Left kidney (tissue), 2 donors: ENCODE measurements around the gene MYO1G. TPM values are rescaled to one million over a fixed set of nuclear protein-coding genes. Genes with fewer than 3 reads are reported as not detected.

Experiments used
- DNase-seq: peaks from one replicate; pipeline ENCODE4 v3.0.0-alpha.2; 2013
- polyA plus RNA-seq: library from polyadenylated mRNA; unstranded; fragments of 120-200 nt; gene quantifications from one replicate; pipeline ENCODE4 v1.2.1, GENCODE V29; 2013; ENCODE audit not compliant: insufficient read length

Gene MYO1G
- polyA plus RNA-seq, 1 donor, result 0.53 TPM

DNA sequence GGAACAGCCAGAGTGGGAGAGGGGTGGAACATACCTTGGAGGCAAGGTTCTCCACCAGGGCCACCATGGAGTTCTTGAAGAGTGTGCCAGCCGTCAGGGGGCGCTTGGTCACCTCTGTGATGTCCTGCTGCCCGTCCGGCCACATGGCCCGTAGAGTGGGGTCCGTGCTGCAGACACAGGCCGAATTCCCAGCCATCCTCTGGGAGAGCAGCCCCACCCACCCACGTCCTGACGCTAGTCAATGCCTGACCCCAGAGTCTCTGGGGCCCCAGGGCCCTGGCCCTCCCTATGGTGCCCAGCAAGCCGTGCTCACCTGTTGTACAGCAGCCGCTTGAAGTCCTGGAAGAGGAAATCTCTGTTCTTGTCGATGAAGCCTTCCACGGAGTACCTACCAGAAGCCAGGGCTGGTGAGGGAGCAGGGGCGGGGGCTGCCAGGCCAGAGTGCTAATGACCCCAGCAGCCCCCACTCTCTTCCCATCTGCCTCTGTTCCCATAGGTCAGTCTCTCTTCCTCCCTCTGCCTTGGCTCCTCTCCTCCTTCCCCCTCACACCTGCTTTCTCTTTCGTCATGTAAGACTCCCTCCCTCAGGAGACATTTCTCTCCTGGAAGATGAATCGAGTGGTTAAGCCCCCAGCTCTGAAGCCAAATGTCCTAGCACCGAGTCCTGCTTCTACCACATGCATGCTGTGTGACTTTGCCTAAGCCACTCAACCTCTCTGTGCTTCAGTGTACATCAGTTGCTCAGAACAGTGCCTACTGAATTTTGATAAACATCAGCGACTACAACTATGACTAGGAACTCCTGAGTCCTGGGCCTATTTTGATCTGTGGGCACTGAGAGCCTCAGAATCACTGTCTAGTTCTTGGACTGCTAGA is 11.0 kb downstream of the MYO1G start:
- DNase-seq, result no peak

DNA sequence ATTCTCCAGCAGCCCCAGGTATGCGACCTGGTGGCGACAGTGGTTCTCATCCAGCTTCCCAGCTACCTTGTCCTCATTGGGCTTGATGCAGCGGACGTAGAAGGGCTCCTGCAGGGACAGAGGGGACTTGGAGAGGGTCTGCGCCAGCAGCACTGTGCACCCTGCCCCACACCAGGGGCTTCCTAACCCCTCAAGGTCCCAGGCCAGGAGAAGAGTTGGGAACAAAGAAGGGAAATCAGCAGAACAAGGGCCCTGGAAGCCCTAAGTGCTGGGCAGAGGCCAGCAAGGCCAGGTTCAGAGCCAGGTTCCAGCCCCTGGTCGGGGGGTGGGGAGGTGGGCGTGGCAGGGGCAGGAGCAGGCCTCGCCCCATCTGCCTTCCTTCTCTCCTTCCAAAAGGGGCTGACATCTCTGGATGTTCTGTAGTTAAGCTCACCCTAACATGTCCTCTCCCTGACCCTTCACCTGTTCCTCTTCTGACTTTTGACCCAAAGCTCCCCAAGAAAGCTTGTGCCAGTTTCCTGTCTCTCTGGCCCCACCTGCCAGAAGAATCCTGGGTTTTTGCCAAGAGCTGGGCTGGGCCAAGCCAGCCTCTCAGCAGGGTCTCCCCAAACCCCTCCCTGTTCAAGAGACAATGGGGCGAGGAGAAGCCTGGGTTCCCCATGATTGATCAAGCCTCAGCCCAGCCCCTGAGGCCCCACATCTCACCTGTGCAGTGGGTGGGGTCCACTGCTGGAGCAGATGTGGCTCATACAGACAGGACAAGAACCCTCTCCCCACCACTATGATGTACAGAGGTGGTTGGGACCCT is 11.9 kb downstream of the MYO1G start:
- no peak for DNase-seq

DNA sequence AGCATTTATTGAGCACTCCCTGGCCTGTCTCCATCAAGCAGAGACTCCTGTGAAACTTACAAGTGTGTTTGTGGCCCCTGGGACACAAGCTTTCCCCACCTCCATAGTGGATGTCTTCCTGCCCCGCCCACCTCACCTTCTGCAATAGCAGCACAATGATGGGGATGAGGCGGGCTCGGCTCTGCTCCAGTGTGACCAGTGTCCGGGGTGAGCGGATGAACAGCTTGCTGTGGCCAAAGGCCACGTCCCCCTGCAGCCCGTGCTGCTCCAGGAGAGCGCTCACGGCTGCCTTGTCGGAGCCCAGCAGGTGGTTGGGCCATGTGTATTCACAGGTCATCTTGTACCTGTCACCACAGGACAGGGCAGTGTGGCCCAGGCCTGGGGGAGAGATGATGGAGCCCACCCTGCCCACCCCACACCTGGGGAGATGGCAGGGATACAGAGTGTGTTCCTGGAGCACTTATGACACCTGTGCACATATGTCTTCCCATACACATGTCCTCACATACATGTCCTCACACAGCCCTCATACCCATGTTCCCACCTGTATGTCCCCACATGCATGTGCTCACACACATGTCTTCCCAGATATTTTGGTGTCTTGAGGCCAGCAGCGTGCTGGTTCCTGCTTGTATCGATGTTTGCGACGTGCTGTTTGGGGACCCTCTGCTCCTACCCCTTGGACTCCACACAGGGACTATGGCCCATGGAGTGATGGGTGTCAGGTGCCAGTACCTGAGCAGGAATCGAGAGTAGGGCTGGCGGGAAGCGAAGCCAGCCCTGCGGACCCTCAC is 12.7 kb downstream of the MYO1G start:
- DNase-seq, result no peak

DNA sequence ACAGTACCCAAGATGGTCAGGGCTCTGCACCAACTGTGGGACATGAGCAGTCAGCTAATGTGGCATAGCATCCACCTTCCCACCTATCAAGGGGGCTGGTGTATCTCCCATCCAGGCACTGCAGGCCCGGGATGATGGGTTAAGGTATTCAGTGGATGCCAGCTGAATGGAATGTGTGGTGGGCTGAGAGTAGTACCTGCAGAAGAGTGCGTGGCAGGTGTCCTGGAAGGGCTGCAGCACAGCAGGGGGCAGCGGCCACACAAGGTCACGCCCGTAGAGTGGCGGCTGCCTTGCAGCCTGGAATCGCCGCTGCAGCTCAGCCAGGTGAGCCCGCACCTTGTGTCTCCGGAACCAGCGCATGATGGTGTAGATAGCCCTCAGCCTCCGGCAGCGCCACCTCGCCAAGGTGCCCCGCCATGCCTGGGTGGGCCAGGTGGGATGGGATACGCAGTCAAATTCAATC is 13.3 kb downstream of the MYO1G start:
- no peak for DNase-seq

DNA sequence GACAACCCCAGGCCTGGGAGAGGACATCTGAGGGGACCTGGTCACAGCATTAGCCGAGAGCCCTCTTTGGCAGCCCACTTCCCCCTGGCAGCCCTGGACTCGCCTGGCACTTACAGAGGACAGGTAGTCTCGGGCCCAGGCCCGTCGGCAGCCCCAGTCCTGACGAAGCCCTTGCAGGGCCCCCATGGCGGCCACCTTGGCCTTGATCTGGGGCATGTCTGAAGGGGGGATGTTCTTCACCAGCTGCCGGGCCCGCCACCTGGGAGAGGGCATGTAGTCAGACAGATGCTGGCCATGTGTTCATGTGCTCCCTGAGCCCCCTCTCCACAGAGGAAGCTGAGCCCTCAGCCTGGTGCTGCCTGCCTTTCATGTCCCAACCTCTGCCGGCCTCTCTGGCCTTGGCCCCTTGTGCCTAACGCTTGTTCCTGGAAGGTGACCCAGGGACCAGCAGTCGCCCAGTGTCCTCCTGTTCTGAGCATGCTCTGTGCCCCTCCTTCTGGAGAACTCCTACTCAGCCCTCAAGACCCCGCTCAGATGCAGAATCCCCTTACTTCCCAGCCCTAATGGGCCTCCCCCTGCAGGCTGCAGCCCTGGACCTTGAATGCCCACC is 13.9 kb downstream of the MYO1G start:
- DNase-seq, result no peak

DNA sequence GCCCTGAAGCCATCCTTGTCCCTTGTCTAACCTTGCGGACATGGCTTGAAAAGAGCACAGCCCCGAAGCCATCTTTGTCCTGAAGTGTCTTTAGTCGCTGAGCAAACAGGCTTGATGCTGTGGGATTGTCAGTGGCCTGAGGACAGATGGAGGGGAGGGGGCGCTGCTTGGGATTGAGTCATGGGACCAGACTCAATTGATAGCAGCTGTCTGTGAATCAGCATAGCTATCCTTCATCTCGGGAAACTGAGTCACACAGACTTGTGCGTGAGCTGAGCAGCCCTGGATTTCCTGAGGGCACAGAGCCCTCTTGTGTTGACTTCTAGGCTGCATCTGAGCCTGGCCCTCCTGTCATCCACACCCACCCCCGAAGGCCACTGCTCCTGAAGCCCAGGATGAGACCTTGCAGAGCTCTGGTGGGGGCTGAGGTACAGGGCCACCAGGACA is 14.4 kb downstream of the MYO1G start:
- DNase-seq, result no peak

DNA sequence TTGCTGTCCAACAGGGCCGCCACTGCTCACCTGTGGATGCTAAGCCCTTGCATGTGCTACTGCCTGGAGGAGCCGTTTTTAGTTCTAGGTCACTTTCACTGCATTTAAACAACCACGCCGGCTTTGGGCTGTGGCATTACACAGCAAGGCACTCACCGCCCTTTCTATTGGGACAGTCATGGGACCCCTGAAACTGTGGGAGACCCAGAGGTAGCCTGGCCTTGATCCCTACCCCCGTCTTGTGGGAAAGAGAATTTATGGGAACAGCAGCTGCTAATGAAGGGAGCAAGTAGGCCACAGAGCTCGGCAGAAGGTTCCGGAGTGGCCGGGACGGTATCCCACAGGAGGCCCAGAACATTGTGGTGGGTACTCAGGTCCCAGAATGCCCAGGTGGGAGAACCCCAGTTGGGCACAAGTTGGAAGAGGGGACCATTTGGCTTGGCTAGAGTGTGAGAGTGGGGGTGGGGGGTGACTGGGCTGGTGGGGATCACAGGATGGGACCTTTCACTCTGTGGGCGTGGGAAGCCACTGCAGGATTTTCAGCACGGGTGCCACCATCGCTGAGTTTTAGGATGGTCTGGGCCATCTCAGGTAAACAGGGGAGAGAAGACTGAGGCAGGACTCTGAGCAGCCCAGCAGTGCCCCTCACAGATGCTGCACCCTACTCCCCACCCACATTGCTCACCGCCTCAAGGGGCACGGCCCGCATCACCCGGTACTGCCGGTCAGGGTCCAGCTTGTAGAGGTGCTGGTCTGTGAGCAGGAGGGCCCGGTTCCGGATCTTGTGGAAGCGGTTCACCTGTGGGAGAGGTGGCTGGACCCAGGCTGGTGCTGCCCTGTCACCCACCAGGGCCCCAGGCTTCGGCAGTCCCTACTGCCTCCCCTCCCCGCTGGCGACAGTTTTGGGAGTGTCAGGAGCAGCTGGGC is 15.2 kb downstream of the MYO1G start:
- DNase-seq, result no peak

DNA sequence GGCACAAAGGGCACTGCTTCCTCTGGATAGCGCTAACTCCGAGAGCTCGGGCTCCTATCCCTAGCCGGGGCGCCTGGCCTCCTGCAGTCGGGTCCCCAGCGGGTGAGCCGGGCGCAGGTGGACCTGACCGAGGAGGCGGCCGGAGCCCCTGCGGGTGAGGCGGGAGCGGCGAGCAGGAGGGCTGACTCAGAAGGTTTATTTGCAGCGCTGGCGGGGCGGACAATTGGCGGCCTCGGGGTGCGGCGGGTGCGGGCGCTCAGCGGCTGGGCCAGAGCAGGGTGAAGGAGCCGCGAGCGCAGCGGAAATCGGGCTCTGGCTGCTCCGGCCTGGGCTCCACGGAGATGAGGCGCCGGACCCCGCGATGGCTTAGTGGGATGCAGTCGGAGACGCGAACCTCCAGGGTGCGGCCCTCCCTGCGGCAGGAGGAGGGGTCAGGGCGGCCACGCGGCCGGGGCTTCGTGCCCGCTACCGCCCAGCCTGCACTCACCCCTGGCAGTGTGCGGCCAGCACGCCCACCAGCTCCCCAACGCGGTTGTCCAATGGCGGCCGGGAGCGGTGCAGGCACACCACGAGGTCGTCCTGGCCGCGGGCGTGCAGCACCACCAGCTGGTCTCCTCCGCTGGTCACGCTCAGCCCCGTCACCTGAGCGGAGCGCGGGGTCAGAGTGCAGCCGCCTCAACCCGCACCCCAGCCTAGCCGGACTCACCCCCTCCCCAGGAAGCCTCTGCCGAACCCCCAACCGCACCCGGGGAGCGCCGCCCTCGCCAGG is 16.1 kb downstream of the MYO1G start:
- no peak for DNase-seq

DNA sequence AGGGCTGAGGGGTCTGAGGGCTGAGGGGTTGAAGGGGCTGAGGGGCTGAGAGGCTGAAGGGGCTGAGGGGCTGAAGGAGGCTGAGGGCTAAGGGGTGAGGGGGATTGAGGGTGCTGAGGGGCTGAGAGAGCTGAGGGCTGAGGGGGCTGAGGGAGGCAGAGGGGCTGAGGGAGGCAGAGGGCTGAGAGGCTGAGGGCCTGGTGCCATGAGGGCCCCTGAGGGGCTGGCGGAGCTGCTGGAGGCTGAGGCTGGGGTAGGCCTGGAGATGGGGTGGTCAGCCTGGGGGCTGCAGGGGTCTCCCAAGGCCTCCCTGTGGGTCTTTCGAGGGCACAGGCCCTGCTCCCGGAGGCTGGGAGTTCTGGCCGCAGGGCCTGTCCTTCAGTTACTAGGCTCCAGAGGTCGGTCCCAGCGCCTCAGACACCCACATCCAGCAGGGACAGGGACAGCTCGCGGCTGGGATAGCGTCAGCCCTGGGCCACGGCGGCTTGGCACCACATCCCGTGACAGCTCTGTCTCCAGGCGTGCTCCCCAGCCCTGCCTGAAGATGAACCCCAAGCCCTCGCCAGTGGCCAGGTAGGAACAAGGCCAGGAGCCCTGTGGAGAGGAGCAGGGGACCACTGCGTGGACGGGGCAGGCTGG is 16.9 kb downstream of the MYO1G start:
- DNase-seq, result no peak

DNA sequence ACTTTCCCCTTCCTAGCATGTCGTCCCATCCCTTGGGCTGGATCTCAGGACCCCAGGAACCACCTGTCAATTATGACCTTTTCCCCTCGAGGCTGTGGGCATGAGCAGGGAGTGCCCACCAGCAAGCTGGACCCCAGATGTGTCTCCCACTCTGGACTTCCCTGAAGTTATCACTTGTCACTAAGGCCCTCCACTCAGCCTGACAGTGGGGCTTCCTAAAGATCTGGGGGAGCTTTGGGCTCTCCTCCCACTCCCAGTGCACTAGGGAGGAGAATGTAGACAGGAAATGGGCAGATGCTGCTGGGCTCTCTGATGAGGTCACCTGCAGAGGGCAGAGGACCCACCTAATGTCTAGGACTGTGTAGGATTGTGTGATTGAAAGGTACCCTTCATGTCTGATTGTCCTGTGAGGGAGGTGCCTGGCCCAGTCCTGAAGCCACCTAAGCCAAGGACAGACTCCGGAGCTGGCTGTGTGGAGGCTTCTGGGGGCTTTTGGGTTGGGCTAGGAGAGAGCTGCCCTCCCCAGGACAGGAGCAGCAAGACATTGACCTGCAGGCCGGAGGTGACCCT is 18.7 kb downstream of the MYO1G start:
- DNase-seq, result no peak

DNA sequence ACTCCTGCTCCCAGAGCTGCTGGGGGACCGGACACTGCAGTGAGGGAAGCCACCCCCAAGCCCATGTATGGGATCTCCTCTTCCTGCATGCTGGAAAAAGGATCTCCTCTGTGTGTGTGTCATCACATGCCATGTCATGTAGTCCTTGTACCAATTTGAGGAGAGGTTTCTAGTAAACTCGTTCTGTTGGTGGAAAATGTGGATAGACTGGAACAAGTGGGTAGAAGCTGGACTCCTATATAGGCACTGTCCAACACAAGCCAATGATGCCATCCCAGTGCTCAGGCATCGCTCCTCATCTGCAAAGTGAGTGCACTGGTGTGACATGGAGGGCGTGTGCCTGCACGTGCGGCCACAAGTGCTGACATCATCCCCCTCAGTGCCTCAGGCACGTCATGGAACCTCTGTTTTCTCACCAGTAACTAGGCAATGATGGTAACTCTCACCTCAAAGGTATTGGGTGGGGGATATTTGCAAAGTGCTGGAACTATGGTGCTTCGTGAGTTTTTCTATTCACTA is 19.3 kb downstream of the MYO1G start:
- DNase-seq, result no peak

DNA sequence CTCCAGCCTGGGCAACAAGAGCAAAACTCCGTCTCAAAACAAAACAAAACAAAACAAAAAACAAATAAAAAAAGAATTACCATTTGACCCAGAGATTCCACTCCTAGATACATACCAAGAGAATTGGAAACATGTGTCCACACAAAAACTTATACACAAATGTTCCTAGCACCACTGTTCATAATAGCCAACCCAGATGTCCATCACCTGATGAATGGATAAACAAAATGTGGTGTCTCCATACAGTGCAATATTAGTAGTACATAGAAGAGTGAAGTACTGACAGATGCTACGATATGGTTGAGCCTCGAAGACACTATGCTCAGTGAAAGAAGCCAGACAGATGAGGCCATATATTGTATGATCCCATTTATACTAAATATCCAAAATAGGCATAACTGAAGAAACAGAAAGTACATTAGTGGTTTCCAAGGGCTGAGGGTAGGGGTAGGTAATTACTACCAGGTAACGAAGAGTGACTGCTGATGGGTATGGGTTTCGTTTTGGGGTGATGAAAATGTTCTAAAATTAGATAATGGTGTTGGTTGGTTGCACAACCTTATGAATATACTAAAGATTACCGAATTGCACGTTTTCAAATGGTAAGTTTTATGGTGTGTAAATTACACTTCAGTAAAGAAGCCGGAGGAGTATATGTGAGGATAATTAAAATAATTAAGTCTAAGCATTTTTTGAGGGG is 20.0 kb downstream of the MYO1G start:
- no peak for DNase-seq

DNA sequence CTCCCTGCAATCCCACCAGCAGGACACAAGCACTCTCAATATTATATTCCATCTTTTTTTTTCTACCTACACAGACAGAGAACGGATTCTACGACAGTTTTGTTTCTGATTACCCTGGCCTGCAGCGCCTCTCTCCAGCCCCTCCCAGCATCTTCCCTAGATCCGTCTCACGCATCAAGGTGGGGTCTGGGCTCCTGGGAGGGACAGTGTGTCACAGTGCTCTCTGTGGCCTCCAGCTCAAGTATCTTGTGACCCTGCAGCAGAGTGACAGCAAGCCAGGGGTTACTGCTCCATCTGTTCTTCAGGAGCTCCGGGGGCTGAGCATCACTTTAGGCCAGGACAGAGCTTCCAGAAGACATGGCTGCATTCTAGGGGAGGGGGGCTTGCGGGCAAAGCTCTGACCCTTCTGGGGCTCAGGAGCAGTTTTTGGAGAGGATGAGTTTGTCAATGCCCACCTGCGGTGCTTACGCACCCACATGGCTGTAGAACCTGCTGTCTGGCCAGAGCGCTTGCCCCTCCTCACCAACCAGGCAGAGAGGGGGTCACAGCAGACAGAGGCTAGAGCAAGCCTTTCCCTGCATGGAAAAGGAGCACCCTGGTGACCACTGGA is 22.6 kb downstream of the MYO1G start:
- no peak for DNase-seq

DNA sequence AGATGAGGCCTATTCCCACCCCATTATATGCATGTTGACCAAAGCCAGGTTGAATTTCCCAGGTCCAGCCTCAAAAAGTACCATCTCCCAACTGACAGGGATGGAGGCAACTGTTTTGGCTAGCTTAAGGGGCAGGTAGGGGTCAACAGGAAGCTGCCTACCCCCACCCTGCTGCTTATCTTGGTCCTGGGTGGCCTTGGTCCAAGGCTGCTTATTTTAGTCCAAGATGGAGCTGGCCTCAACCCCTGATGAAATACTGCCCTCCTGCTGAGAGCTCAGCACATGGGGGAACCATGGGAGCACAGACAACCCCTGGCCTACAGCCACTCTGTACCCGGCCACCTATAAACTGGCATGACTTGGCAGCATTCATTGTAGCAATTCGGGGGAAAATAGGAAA is 23.1 kb downstream of the MYO1G start:
- no peak for DNase-seq

DNA sequence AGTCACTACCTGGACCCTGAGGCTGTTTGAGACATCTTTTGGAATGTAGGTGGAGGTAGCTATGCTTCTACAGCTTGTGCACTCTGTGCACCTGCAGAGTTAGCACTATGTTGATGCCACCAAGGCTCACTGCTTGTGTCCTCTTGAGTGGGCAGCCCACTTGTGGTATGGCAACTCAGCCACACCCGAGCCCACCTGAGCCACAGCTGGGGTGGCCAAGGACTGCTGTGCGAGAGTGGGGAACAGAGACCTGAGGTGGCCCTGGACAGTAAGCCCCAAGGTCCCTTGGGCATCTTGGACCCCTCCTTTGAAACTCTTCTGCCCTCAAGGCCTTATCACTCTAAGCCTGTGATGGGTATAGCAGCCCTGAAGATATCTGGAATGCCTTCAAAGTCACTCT is 25.7 kb downstream of the MYO1G start:
- no peak for DNase-seq

DNA sequence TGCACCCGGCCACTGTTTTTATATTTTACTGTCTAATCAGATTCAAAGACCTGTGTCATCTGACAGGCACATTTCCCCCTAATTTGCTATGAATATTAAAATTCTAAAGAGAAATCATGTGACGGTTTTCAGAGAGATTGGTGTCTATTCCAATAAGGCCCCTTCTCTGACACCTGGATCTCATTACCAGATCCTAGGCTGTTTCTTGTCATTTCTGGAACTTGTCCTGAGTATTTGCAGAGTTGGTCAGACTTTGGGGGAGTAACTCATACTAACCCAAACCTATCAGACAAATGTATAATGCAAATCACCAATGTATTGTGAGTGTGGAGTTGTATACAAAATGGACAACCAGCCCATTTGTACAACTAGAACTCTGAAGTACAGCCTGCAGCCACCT is 29.5 kb downstream of the MYO1G start:
- no peak for DNase-seq

DNA sequence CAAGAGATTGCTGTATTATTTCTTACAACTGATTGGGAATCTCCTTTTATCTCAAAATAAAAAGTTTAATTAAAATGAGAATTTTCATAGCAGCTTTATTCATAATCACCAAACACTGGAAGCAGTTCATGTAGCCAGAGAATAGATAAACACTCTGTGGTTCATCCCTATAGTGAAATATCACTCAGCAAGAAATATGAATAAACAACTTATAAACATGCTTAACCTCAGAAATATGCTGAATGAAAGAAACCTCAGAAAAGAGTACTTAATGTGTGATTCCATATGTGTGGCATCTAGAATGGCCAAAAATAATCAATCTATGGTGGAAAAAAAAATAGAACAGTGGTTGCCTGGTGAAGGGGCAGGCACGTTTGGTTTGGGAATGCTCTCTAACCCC is 33.3 kb downstream of the MYO1G start:
- no peak for DNase-seq

DNA sequence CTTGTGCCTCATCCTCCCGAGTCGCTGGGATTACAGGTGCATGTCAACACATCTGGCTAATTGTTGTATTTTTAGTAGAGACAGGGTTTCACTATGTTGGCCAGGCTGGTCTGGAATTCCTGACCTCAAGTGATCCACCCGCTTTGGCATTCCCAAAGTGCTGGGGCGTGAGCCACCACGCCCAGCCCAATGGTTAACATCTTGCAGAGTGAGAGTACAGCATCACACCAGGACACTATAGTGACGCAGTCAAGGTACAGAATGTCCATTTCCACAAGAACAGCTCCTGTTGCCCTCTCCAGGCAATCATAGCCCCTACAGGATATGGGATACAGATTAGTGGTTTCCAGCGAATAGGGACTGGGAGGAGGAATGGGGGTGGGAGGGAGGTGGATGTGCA is 34.0 kb downstream of the MYO1G start:
- no peak for DNase-seq
